ENCODE measurements around the gene DNAH14. TPM values are rescaled to one million over a fixed set of nuclear protein-coding genes. Genes with fewer than 3 reads are reported as not detected.

DNAH14 gene
- total RNA-seq, 1 experiment from 2014 or later, result 39.7 TPM

DNA sequence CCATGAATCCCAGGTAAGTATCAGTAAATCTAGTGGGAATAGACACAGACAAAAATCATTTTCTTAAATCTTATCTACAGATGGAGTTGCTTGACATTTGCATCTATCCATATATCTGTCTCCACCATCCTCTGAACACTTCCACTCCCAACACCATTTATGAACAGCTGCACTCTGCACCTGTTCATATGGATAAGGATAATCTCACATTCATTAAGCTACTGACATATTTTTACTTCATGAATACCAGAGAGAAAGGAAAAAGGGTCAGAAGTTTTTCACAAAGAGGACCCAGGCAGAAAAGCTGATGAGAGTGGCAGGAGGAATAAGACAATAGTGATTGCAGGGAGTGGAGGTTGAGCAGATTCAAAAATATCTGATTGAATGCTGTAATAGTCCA is 222.6 kb downstream of the DNAH14 start:
- no peak overlapping the region for H3T11ph ChIP-seq (ENCODE audit: low read length)
- no peak overlapping the region for H3K23ac ChIP-seq (ENCODE audit: insufficient read length, low read depth, low read length)
- no peak overlapping the region for H2BK20ac ChIP-seq (ENCODE audit: low read depth, low read length, poor library complexity, severe bottlenecking)
- no peak overlapping the region for H3K27ac Mint-ChIP-seq
- no peak overlapping the region for H3K14ac ChIP-seq (ENCODE audit: insufficient read depth, low read length)
- H3K9me3 ChIP-seq (ENCODE audit: control insufficient read depth, low read depth, low read length), result no peaks in the 10 kb centered on the region
- no peaks in the 10 kb centered on the region for H3K79me1 ChIP-seq (ENCODE audit: insufficient read depth, low read depth, low read length, poor library complexity, severe bottlenecking)
- no peak overlapping the region for H2BK5ac ChIP-seq (ENCODE audit: insufficient read length, low read length)
- H3K4me1 ChIP-seq (ENCODE audit: insufficient read depth, low read length), result peaks cover 3% of the 10 kb centered on the region; the same call in 1 of the 2 replicates
- H4K20me1 ChIP-seq (ENCODE audit: control insufficient read depth, insufficient read depth, insufficient read length), result no peaks in the 10 kb centered on the region
- no peak overlapping the region for H3K18ac ChIP-seq (ENCODE audit: insufficient read length, low read depth, low read length)
- H3K27ac ChIP-seq (ENCODE audit: insufficient read length, low read depth, low read length), result no peak overlapping the region
- no peak overlapping the region for H2AFZ ChIP-seq (ENCODE audit: low read length)
- H3K27me3 Mint-ChIP-seq (ENCODE audit: low read depth), result no peaks in the 10 kb centered on the region
- no peak overlapping the region for H3K4me2 ChIP-seq (ENCODE audit: insufficient read depth, insufficient read length, low read length)
- no peak overlapping the region for H3K56ac ChIP-seq (ENCODE audit: insufficient read length, low read depth, low read length)
- DNase-seq, result no peak
- H3K9me3 Mint-ChIP-seq, result no peaks in the 10 kb centered on the region; a peak in 1 of 5 replicates
- no peak overlapping the region for H2BK120ac ChIP-seq (ENCODE audit: low read depth, low read length, poor library complexity, severe bottlenecking)
- no peaks in the 10 kb centered on the region for H3K23me2 ChIP-seq (ENCODE audit: insufficient read length, low read depth, low read length, poor library complexity, severe bottlenecking)
- H3K4ac ChIP-seq (ENCODE audit: low read depth, low read length), result no peak overlapping the region
- H3K4me3 Mint-ChIP-seq, result no peak overlapping the region
- TF ChIP-seq CTCF (conservative IDR thresholded peaks at IDR 0.05), result no peak
- H3K36me3 Mint-ChIP-seq (ENCODE audit: insufficient read depth in 1 of 3, low read depth in 3 of 3), result no peaks in the 10 kb centered on the region; a peak in 2 of 7 replicates
- H3K27me3 ChIP-seq (ENCODE audit: insufficient read depth, low read length), result no peaks in the 10 kb centered on the region
- H3K79me2 ChIP-seq (ENCODE audit: insufficient read depth, low read length), result no peaks in the 10 kb centered on the region
- no peak overlapping the region for H4K8ac ChIP-seq (replicated peaks; ENCODE audit: insufficient read length, low read depth, low read length)
- H2BK12ac ChIP-seq (ENCODE audit: insufficient read length, low read depth, low read length), result no peak overlapping the region
- H2AK5ac ChIP-seq (ENCODE audit: insufficient read length, low read length), result no peak overlapping the region
- H2BK15ac ChIP-seq (ENCODE audit: low read depth, low read length), result no peak overlapping the region
- no peak overlapping the region for H3K9ac ChIP-seq (ENCODE audit: extremely low read depth, insufficient read length, low read length)
- H4K91ac ChIP-seq (ENCODE audit: insufficient read length, low read depth, low read length), result no peak overlapping the region
- H4K5ac ChIP-seq (ENCODE audit: insufficient read length, low read depth, low read length), result no peak overlapping the region
- peaks cover 6 to 7% of the 10 kb centered on the region in 2 experiments; a peak in 3 of 4 replicates for H3K4me1 Mint-ChIP-seq
